PC-3 (cell line): ENCODE results near the gene CSN3.

ENCODE experiments used
- EZH2 ChIP-seq: fragments of 300-600 bp; sonication (generic); IDR thresholded peaks from one replicate; pipeline ENCODE4 v1.6.1; 2017; ENCODE audit warnings: antibody characterized with exemption, mild to moderate bottlenecking, low read length; ENCODE audit not compliant: unreplicated experiment
- TF ChIP-seq, protein P1 (sequence below): fragments of 300-600 bp; sonication (generic); conservative IDR thresholded peaks from 2 replicates; pipeline ENCODE4 v1.5.1; 2017; ENCODE audit warnings: antibody characterized with exemption, low read depth, mild to moderate bottlenecking, low read length

DNA sequence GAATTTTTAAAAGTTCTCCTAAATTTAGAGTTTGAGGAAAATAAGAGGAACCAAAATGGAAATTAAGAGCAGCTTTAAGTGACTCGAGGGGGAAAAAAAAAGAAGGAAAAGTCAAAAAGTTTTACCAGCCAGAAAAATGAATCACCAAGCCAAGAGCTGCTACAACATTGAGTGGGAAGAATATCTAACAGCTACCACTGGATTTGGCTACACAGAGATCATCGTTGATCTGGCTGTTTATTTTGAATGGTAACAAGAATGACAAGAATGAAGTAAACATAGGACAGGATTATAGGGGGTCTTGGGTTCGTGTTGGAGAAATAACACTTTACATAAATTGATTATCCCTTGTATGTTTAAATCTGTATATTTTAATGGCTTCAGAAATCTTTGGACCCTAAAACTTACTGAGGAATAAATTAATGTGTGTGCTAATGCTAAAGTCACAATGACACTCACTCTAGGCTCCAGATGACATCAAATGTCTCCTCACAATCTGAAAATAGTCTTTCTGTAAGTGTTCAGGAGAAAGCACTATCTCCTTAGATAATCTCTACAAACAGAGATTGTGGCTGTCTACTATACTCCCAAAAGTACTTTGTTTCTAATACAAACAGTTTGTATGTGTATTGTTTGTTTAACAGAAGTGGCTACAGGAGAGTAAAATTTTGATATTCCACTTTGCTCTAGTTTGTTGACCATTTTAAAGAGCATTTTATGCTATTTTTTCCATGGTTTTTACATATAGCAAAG, 3.1 kb upstream of the CSN3 start:
- TF ChIP-seq EZH2, result no peak
- TF ChIP-seq, protein P1, sequence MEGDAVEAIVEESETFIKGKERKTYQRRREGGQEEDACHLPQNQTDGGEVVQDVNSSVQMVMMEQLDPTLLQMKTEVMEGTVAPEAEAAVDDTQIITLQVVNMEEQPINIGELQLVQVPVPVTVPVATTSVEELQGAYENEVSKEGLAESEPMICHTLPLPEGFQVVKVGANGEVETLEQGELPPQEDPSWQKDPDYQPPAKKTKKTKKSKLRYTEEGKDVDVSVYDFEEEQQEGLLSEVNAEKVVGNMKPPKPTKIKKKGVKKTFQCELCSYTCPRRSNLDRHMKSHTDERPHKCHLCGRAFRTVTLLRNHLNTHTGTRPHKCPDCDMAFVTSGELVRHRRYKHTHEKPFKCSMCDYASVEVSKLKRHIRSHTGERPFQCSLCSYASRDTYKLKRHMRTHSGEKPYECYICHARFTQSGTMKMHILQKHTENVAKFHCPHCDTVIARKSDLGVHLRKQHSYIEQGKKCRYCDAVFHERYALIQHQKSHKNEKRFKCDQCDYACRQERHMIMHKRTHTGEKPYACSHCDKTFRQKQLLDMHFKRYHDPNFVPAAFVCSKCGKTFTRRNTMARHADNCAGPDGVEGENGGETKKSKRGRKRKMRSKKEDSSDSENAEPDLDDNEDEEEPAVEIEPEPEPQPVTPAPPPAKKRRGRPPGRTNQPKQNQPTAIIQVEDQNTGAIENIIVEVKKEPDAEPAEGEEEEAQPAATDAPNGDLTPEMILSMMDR, result no peak
